RWPE1 (cell line): Measurements from ENCODE around the gene FAM180A.

ENCODE experiments used
- CTCF ChIA-PET: fragments of 350-600 bp; sonication (Branson Sonifier 250); formaldehyde crosslinking; extraction: SDS; loops from one replicate; lab custom pipeline; 2021; lab: Yijun Ruan, JAX
- POLR2A ChIA-PET: fragments of 400-600 bp; formaldehyde crosslinking; extraction: SDS; loops from one replicate; lab custom pipeline; 2020; ENCODE audit warnings: antibody characterized with exemption; ENCODE audit not compliant: low non-redundant PET; lab: Yijun Ruan, JAX
- DNase-seq: peaks from one replicate; pipeline ENCODE4 v3.0.0; 2012; ENCODE audit warnings: low spot score
- H3K27ac ChIP-seq: fragments of 450-650 bp; 2 replicates; pipeline ENCODE4 v1.5.1; 2017
- TF ChIP-seq, protein P1 (sequence below): fragments of 450-650 bp; conservative IDR thresholded peaks from 2 replicates; pipeline ENCODE4 v1.5.1; 2017; ENCODE audit warnings: low read depth, mild to moderate bottlenecking

FAM180A gene

DNA sequence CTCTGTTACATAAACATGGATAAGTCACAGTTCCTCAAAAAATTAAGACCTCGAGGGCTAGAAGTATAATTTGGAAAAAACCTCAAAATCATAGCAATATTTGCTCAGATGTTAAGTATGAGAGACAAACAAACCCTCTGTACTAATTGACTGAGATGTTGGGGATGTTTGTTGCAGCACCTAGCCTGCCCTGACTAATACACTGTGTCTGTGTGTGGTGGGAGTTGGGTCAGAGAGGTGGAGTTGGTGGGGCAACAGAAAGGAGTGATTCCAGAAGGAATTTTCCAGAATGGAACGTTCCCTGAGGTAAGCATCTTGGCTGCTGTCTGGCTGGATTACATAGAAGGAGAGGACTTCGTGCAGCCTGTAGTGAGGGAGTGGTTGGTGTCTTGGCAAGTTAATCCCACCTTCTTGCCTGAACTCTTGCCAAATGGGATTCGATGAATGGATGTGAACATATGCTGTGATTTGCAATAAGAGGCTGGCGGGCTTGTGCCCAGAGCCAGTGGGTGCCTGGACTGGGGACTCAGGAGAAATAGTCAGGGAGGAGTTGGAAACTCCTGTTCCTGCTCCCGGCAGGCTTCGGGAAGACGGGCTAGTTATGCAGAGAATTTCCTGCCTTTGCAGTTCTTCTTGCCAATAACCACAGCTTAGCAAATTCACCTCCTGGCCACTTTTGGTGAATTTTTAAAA is 9.3 kb upstream of the FAM180A start:
- POLR2A ChIA-PET = no interaction called here
- TF ChIP-seq, protein P1, sequence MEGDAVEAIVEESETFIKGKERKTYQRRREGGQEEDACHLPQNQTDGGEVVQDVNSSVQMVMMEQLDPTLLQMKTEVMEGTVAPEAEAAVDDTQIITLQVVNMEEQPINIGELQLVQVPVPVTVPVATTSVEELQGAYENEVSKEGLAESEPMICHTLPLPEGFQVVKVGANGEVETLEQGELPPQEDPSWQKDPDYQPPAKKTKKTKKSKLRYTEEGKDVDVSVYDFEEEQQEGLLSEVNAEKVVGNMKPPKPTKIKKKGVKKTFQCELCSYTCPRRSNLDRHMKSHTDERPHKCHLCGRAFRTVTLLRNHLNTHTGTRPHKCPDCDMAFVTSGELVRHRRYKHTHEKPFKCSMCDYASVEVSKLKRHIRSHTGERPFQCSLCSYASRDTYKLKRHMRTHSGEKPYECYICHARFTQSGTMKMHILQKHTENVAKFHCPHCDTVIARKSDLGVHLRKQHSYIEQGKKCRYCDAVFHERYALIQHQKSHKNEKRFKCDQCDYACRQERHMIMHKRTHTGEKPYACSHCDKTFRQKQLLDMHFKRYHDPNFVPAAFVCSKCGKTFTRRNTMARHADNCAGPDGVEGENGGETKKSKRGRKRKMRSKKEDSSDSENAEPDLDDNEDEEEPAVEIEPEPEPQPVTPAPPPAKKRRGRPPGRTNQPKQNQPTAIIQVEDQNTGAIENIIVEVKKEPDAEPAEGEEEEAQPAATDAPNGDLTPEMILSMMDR = no peak
- CTCF ChIA-PET = no interaction called here
- H3K27ac ChIP-seq = peak overlapping the region; percentile 90
- DNase-seq = peak; percentile 21

DNA sequence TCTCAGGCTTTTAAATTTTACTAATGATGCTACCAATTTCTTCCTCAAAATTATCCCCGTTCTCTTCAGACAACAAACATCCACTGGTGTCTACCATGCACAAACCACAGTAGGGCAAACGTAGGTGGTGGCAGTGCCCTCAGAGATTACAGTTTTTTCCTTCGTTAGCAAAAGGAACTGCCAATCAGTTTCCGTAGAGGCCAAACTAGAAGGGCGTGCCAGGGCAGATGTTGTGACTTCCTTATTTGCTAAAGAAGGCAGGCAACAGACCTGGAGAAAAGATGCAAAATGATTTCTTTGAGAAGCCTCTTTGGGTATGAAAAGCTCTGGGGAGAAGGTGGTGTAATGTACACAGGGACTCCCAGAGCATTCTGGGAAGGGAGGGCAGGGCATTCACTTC is 7.6 kb upstream of the FAM180A start:
- POLR2A ChIA-PET = no interaction called here
- TF ChIP-seq, protein P1 = no peak
- DNase-seq = no peak
- no peak overlapping the region for H3K27ac ChIP-seq
- CTCF ChIA-PET = no interaction called here

DNA sequence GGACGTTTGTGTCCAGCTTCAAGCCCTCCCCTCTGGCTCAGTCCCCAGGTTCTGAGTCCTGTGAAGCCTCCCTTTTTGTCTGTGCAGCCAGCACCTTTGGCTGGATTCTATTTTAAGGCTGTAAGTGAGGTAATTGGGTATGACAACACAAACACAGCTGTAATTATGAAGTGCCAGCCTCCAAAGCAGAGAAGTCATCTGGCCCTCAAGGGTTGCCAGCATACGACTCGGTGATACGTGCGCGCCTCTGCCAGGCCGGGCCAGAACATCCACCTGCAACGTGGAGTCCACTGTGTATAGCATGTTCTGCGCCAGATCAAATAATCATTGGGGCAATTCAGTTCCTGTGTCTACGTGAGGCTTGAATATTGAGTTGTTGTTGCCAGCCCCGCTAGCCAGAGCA is 6.7 kb upstream of the FAM180A start:
- ChIA-PET CTCF (no interaction called here), POLR2A (no interaction called here)
- H3K27ac ChIP-seq = no peak overlapping the region
- TF ChIP-seq, protein P1 = no peak
- no peak for DNase-seq

DNA sequence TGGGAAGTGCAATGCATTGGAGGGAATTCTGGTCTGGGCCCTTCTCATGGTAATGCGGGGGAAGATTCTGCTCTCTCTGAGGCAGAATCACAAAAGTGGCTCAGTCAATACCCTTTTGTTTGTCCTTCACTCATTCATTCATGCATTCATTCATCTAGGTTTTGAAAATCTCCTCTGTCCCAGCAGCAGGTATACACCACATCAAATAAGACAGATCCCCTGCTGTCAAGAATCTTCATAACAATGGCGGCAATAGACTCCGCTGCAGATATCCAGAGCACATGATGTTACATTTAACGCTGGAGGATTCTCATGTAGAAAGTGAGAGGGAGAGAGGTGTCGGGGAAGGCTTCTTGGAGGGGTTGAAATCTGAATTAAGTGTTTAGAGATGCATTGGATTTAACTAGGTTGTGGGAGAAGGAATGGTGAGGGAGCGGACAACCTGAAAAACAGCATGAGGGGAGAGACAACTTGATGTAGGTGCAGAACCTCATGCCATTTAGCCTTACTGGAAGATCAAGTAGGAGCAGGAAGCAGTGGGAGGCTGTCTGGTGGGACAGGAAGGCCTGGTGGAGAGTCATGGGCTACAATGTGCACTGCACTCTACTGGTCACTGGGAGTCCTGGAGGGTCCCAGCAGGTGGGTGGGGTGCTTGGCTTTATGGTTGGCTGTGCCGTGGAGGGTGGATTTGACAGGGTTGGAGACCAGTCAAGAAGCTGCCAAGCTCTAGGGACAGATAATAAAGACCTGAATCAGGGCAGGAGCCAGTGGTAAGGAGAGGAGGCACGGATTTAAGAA is 5.2 kb upstream of the FAM180A start:
- no peak overlapping the region for H3K27ac ChIP-seq
- ChIA-PET CTCF (no interaction called here), POLR2A (no interaction called here)
- DNase-seq = no peak
- TF ChIP-seq, protein P1 = no peak

DNA sequence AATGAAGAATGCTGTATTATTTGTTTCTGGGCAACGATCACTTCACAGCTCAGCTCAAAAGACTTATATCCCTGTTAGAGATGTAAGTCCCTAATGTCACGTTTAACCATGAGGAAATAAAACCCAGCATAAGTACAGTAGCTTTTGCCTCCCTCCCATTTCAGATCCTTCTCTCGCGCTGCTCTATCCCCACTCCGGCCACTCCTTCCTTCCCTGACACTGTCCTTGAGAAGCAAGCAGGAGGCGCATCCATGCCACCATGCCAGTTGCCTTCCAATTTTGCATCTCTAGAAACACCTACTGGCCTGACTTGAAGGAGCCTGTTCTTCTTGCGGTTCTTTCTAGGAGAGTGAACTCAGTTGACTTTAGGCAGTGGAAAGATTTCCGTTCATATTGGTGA is 1.2 kb downstream of the FAM180A start:
- ChIA-PET CTCF (no interaction called here), POLR2A (no interaction called here)
- DNase-seq = no peak
- TF ChIP-seq, protein P1 = no peak
- no peak overlapping the region for H3K27ac ChIP-seq

DNA sequence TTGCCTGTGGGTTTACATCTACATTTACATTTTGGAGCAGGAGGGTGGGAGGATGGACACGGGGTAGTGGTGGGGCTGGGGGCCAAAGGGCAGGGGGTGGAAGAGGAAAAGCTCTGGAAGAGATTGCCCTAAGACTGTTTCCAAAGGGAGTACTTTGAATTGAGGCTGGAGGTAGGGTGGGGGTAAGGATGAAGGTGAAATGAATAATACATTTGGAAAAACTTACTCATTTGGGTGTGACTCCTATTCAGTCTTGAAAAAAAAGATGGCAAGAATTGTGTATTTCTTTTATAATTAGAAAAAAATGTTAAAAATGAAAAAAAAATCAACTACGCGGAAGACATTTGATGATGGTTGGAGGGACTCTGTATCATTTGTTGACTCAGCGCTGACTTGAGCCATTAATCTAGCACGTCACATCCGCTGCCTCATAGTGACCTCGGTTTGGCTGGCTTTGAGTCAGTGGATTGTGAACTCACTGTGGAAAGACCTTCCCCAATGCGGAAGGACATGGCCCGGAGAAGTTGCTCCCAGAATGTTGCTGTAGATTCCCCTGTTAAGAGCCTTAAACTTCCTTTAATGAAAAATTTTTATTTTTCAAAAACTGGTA is 2.8 kb downstream of the FAM180A start:
- DNase-seq = peak; percentile 83
- POLR2A ChIA-PET = no interaction called here
- TF ChIP-seq, protein P1 = no peak
- H3K27ac ChIP-seq = peak overlapping the region; percentile 93
- CTCF ChIA-PET = interaction anchor here (0.5 kb wide), 1 partner anchor 888 kb away, joined by 3 read pairs; no protein-coding TSS in a partner anchor
